Measurements from ENCODE around the gene EPS8L3.
"Not testable (repeated sequence)": the region's sequence is repeated elsewhere in the genome, so short reads cannot be mapped to it uniquely, and the experiment has no call there.

EPS8L3 gene

DNA sequence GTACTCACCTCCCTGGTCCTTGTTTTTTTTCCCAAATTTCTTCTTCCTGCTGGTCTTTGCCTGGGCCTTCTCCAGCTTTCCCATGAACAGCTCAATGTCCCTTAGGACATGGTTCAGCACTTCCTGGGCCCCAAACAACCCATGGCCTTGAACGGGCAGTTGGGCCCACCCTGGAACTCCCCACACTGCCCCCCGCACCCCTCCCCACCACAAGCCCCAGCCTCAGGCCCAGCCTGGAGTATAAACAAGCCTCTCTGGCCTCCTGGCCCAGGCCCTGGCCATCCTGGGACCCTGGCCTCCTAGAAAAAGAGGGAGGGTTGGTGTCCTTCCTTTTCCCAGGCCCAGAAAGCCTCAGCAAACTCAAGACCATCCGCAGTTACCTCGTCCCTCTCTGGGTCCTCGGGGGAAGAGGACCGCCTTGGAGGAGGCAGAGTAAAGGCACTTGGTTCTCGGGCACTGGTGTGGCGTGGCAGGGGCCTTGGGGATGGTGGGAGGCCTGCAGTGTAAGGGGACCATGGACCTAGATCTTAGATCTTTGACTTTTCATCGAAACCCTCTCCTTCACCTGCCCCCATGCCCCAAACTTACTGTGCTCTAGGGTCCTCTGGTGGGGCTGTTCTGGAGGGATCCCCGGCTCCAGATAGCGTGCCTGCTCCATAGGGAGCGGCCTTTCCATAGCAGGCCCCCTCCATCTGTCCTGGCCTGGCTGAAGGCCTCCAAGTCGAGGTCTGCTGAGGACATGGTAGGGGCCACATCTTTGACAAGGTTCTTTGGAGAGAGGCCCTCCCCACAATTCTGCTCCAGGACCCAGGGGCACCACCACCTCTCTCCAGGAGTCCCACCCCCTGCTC, 5.6 kb downstream of the EPS8L3 start:
- Histone ChIP-seq H3K27ac (ENCODE audit: low read depth, low read length) (no peak overlapping the region), H3K4me2 (ENCODE audit: low read depth, low read length, poor library complexity, severe bottlenecking) (no peak overlapping the region), H3K9ac (ENCODE audit: low read length) (no peak overlapping the region), H3K9me3 (ENCODE audit: insufficient read depth, low read length) (no peaks in the 10 kb centered on the region), H3F3A (ENCODE audit: insufficient read depth) (no peaks in the 10 kb centered on the region), H3K36me3 (ENCODE audit: low read length) (no peaks in the 10 kb centered on the region), H3K4me3 (ENCODE audit: insufficient read depth, low read length, poor library complexity, severe bottlenecking) (no peak overlapping the region), H2AFZ (ENCODE audit: low read depth, low read length, severe bottlenecking) (no peak overlapping the region), H3K9me2 (replicated peaks; ENCODE audit: insufficient read depth, low read length) (no peaks in the 10 kb centered on the region), H3K27me3 (ENCODE audit: low read length) (no peaks in the 10 kb centered on the region), H4K20me1 (ENCODE audit: low read depth, low read length) (no peaks in the 10 kb centered on the region), H3K79me2 (ENCODE audit: insufficient read depth, low read length) (no peaks in the 10 kb centered on the region)
- TF ChIP-seq, protein P1, sequence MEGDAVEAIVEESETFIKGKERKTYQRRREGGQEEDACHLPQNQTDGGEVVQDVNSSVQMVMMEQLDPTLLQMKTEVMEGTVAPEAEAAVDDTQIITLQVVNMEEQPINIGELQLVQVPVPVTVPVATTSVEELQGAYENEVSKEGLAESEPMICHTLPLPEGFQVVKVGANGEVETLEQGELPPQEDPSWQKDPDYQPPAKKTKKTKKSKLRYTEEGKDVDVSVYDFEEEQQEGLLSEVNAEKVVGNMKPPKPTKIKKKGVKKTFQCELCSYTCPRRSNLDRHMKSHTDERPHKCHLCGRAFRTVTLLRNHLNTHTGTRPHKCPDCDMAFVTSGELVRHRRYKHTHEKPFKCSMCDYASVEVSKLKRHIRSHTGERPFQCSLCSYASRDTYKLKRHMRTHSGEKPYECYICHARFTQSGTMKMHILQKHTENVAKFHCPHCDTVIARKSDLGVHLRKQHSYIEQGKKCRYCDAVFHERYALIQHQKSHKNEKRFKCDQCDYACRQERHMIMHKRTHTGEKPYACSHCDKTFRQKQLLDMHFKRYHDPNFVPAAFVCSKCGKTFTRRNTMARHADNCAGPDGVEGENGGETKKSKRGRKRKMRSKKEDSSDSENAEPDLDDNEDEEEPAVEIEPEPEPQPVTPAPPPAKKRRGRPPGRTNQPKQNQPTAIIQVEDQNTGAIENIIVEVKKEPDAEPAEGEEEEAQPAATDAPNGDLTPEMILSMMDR (IDR thresholded peaks at IDR 0.05; ENCODE audit: insufficient read depth, low read length, poor library complexity, severe bottlenecking) = no peak
- TF ChIP-seq EZH2phosphoT487 (conservative IDR thresholded peaks at IDR 0.05; ENCODE audit: low read length) = no peak

DNA sequence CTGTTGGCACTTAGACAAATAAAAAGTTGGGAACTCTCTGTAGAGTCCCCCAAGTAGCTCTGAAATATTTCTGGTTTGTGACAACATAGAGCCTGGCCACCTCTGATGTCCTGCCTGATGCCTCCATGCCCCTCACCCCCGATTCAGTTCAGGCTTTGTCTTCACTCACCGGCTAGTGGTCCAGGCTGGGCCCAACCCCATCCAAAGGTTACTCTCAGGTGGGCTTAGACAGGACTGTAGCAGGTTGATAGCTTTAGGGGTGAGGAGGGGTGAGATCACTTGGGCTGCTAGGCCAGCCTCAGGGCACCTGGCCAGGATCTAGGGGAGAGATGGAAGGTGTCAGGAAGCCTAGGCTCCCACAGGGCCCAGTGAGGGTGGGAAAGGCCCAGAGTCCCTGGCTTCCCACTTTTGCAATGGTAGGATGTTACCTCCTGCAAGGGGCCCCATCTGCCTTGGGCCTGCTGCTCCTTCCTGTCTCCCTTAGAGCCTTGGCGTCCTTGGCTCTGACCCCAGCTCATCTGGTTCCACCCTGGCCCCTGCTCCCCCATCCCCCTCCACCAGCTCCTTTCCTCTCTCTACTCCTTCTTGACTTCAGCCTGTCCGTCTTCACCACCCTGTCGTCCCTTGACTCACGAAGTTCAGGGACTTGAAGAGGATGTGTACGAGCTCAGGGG, 6.7 kb downstream of the EPS8L3 start:
- Histone ChIP-seq H3K9ac (ENCODE audit: low read length) (no peak overlapping the region), H3K9me2 (replicated peaks; ENCODE audit: insufficient read depth, low read length) (no peaks in the 10 kb centered on the region), H3K4me2 (ENCODE audit: low read depth, low read length, poor library complexity, severe bottlenecking) (no peak overlapping the region), H4K20me1 (ENCODE audit: low read depth, low read length) (no peaks in the 10 kb centered on the region), H3K27me3 (ENCODE audit: low read length) (no peaks in the 10 kb centered on the region), H3F3A (ENCODE audit: insufficient read depth) (no peaks in the 10 kb centered on the region), H3K79me2 (ENCODE audit: insufficient read depth, low read length) (no peaks in the 10 kb centered on the region), H2AFZ (ENCODE audit: low read depth, low read length, severe bottlenecking) (no peak overlapping the region), H3K4me3 (ENCODE audit: insufficient read depth, low read length, poor library complexity, severe bottlenecking) (no peak overlapping the region), H3K27ac (ENCODE audit: low read depth, low read length) (no peak overlapping the region), H3K36me3 (ENCODE audit: low read length) (no peaks in the 10 kb centered on the region), H3K9me3 (ENCODE audit: insufficient read depth, low read length) (no peaks in the 10 kb centered on the region)
- TF ChIP-seq EZH2phosphoT487 (conservative IDR thresholded peaks at IDR 0.05; ENCODE audit: low read length) = no peak
- TF ChIP-seq, protein P1 (IDR thresholded peaks at IDR 0.05; ENCODE audit: insufficient read depth, low read length, poor library complexity, severe bottlenecking) = no peak

DNA sequence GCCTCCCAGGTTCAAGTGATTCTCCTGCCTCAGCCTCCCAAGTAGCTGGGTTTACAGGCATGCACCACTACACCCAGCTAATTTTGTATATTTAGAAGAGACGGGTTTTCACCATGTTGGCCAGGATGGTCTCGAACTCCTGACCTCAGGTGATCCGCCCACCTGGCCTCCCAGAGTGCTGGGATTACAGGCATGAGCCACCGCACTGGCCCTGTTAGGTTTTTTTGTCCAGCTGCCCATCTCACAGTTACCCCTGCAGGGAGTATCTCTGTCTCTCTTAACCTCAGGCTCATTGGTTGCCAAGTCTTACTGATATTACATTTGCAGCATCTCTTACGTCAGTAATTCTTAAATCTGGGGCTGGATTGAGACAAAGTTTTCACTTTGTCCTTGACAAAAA, 7.4 kb downstream of the EPS8L3 start:
- not testable (repeated sequence) for H3K4me3 ChIP-seq (ENCODE audit: insufficient read depth, low read length, poor library complexity, severe bottlenecking); H3K27ac ChIP-seq (ENCODE audit: low read depth, low read length); H2AFZ ChIP-seq (ENCODE audit: low read depth, low read length, severe bottlenecking); H3K4me2 ChIP-seq (ENCODE audit: low read depth, low read length, poor library complexity, severe bottlenecking); H3F3A ChIP-seq (ENCODE audit: insufficient read depth); H3K36me3 ChIP-seq (ENCODE audit: low read length); H3K79me2 ChIP-seq (ENCODE audit: insufficient read depth, low read length); H3K9me3 ChIP-seq (ENCODE audit: insufficient read depth, low read length); H3K9ac ChIP-seq (ENCODE audit: low read length); H4K20me1 ChIP-seq (ENCODE audit: low read depth, low read length); H3K27me3 ChIP-seq (ENCODE audit: low read length); H3K9me2 ChIP-seq (replicated peaks; ENCODE audit: insufficient read depth, low read length)

DNA sequence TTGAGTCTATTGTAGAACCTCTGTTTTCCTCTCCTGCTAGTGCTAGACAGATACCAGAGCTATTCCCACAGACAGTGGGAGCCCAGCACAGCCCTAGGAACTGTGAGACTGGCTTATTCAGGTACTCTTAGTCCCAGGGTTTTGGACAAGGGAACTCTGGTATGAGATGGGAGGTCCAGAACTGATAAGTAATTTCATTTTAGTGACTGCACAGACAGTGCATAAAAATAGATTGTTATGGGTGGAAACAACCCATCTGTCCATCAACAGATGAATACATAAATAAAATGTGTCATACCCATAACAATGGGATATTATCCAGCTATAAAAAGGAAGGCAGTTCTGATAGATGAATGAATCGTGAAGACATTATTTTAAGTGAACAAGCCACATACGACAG, 9.0 kb downstream of the EPS8L3 start:
- H2AFZ ChIP-seq (ENCODE audit: low read depth, low read length, severe bottlenecking) = no peak overlapping the region
- H3F3A ChIP-seq (ENCODE audit: insufficient read depth) = no peaks in the 10 kb centered on the region
- H3K9me3 ChIP-seq (ENCODE audit: insufficient read depth, low read length) = no peaks in the 10 kb centered on the region
- H4K20me1 ChIP-seq (ENCODE audit: low read depth, low read length) = no peaks in the 10 kb centered on the region
- no peak overlapping the region for H3K4me2 ChIP-seq (ENCODE audit: low read depth, low read length, poor library complexity, severe bottlenecking)
- no peaks in the 10 kb centered on the region for H3K9me2 ChIP-seq (replicated peaks; ENCODE audit: insufficient read depth, low read length)
- H3K27ac ChIP-seq (ENCODE audit: low read depth, low read length) = no peak overlapping the region
- no peaks in the 10 kb centered on the region for H3K36me3 ChIP-seq (ENCODE audit: low read length)
- TF ChIP-seq, protein P1 (IDR thresholded peaks at IDR 0.05; ENCODE audit: insufficient read depth, low read length, poor library complexity, severe bottlenecking) = no peak
- no peak for TF ChIP-seq EZH2phosphoT487 (conservative IDR thresholded peaks at IDR 0.05; ENCODE audit: low read length)
- H3K4me3 ChIP-seq (ENCODE audit: insufficient read depth, low read length, poor library complexity, severe bottlenecking) = no peak overlapping the region
- no peak overlapping the region for H3K9ac ChIP-seq (ENCODE audit: low read length)
- H3K27me3 ChIP-seq (ENCODE audit: low read length) = no peaks in the 10 kb centered on the region
- H3K79me2 ChIP-seq (ENCODE audit: insufficient read depth, low read length) = no peaks in the 10 kb centered on the region

All from SU-DHL-6 (cell line).